Thyroid gland (tissue), 4 donors: Measurements from ENCODE around the gene ZNF239.

Experiments
- CTCF ChIP-seq, 6 experiments: fragments of 200-600 bp in 3 of 6; fragments of 450-650 bp in 3 of 6; sonication (generic) in 3 of 6; IDR thresholded peaks; one replicate each; pipeline ENCODE4 v1.5.1; 2016 to 2019; ENCODE audit warnings: antibody characterized with exemption in 6 of 6, mild to moderate bottlenecking in 2 of 6, inconsistent platforms in 1 of 6, moderate library complexity in 1 of 6
- POLR2A ChIP-seq, 2 donors: fragments of 450-650 bp; IDR thresholded peaks; one replicate each; pipeline ENCODE4 v1.6.1; 2017; ENCODE audit warnings: antibody characterized with exemption in 2 of 2, mild to moderate bottlenecking in 2 of 2, moderate library complexity in 1 of 2

GRCh38 chr10:43622038-43622437 lies 47.6 kb upstream of the ZNF239 start:
- no peak for TF ChIP-seq CTCF (IDR thresholded peaks at IDR 0.05)
- no peak for TF ChIP-seq POLR2A (IDR thresholded peaks at IDR 0.05)
